ENCODE data around the gene SIGLEC15.

The SIGLEC15 gene

DNA sequence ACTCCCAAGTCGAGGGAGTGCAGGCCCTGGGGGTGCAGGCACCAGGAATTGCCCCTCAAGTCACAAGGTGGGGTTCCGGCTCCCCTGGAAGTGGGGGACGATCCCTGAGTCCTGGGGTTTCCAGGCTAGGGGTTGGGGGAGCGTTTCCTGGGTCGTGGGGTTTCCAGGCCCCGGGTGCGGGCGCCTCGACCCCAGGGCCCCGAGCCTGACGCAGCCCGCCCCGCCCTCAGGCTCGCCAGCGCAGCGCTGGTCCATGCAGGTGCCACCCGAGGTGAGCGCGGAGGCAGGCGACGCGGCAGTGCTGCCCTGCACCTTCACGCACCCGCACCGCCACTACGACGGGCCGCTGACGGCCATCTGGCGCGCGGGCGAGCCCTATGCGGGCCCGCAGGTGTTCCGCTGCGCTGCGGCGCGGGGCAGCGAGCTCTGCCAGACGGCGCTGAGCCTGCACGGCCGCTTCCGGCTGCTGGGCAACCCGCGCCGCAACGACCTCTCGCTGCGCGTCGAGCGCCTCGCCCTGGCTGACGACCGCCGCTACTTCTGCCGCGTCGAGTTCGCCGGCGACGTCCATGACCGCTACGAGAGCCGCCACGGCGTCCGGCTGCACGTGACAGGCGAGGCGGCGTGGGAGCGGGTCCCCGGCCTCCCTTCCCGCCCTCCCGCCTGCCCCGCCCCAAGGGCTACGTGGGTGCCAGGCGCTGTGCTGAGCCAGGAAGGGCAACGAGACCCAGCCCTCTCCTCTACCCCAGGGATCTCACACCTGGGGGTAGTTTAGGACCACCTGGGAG is 12.0 kb downstream of the SIGLEC15 start:
- TF ChIP-seq, protein P1, sequence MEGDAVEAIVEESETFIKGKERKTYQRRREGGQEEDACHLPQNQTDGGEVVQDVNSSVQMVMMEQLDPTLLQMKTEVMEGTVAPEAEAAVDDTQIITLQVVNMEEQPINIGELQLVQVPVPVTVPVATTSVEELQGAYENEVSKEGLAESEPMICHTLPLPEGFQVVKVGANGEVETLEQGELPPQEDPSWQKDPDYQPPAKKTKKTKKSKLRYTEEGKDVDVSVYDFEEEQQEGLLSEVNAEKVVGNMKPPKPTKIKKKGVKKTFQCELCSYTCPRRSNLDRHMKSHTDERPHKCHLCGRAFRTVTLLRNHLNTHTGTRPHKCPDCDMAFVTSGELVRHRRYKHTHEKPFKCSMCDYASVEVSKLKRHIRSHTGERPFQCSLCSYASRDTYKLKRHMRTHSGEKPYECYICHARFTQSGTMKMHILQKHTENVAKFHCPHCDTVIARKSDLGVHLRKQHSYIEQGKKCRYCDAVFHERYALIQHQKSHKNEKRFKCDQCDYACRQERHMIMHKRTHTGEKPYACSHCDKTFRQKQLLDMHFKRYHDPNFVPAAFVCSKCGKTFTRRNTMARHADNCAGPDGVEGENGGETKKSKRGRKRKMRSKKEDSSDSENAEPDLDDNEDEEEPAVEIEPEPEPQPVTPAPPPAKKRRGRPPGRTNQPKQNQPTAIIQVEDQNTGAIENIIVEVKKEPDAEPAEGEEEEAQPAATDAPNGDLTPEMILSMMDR (IDR thresholded peaks at IDR 0.05): no peak

DNA sequence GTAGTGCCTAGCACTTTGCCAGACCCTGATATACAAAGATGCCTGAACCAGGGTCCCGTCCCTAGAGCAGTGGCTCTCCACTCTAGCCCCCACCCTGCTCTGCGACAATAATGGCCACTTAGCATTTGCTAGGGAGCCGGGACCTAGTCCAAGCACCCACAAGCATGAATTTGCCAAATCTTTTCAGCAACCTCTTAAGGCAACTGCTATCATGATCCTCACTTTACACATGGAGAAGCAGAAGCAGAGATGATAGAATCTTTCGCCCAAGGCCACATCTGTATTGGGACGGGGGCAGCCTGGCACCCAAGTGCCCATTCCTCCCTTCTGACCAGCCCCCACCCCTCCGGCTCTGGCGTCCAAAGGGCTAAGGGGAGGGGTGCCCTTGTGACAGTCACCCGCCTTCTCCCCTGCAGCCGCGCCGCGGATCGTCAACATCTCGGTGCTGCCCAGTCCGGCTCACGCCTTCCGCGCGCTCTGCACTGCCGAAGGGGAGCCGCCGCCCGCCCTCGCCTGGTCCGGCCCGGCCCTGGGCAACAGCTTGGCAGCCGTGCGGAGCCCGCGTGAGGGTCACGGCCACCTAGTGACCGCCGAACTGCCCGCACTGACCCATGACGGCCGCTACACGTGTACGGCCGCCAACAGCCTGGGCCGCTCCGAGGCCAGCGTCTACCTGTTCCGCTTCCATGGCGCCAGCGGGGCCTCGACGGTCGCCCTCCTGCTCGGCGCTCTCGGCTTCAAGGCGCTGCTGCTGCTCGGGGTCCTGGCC is 13.0 kb downstream of the SIGLEC15 start:
- TF ChIP-seq, protein P1 (IDR thresholded peaks at IDR 0.05): no peak

DNA sequence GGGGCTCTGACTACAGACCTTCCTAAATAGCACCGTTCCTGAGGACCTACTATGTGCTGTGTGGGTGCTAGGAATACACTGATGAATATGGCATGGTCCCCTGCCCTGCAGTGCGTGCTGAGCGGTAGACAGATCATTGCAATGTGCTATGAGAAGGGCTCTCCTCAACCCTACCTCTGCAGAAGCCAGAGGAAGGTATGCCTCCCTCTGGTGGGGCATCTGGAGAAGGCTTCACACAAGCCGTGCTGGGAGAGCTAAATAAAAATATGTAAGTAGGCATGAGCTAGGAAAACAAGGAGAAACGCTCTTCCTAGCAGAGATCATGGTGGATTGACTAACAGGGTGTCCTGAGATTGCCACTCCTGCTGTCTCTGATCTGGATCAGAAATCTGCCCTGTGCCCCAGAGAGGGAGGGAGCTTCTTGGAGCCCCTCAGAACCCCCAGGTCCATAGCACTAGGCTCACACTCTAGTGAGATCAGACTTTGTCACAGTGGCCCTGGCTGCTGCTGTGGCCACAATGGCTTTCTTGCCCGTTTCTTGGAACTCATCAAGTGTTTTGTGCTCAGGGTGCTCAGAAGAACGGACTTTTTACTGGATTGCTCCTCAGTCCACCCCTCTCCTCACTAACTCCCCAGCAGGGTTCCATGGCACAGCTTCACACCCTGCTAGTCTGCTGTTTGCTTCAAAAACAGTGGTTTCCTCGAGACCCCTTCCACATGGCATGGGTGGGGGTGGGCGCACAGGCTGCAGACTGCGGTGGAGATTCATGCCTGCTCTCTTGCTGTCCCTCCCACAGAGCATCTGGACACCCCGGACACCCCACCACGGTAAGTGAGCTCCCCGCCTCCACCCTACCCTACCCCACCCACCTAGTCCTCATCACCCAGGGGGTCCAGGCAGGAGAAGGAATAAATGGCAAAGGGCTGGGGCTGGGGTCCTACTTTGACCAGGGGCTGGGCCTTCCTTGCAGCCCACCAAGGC is 14.2 kb downstream of the SIGLEC15 start:
- TF ChIP-seq, protein P1 (IDR thresholded peaks at IDR 0.05): peak; percentile 39; the same call in 1 of the 2 replicates

DNA sequence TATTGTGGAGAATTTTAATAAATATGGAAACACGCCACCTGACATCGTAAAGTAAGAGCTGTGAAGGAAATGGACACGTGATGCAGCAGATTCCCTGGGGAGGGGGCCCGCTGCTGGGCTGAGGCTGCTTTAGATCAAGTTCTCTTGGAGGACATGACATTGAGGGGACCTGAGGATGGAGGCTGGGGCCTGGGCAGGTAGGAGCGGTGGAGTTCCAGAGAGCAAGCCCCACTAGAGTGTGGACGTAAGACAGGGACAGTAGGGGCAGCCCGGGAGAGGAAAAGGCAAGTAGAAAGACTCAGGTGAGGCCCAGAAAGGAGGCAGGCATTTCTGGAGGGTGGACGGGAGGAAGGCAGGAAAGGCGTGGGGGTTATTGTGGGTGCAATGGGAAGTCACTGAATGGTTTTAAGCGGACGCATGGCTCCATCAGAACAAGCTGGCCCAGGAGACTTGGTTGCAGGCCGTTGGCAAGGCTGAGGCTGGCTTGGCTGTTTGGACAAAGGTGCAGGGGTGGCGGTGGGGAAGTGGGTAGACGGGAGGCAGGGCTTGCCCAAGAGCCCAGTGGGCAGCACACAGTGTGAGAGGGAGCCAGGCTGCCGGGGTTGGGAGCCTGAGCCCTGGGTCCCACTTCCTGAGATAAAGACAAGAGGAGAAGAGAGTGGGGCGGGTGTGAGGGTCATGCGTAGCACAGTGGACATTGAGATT is 15.7 kb downstream of the SIGLEC15 start:
- TF ChIP-seq, protein P1 (IDR thresholded peaks at IDR 0.05): no peak

DNA sequence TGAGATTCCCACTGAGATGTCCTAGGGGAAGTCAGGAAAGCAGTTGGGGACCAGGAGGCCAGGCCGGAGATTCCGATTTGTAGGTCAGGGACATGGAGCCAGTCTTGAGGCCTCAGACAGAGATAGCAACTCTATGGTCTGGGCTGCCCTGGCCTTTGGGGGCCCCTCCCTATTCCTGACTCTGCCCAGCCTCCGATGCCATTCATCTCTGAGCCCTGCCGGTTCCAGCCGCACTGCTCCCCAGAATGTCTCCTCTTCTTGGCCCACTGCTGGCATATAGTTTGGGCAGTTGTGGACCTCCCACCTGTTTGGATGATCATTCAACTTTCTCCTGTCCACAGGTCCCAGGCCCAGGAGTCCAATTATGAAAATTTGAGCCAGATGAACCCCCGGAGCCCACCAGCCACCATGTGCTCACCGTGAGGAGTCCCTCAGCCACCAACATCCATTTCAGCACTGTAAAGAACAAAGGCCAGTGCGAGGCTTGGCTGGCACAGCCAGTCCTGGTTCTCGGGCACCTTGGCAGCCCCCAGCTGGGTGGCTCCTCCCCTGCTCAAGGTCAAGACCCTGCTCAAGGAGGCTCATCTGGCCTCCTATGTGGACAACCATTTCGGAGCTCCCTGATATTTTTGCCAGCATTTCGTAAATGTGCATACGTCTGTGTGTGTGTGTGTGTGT is 16.4 kb downstream of the SIGLEC15 start:
- TF ChIP-seq, protein P1 (IDR thresholded peaks at IDR 0.05): no peak

DNA sequence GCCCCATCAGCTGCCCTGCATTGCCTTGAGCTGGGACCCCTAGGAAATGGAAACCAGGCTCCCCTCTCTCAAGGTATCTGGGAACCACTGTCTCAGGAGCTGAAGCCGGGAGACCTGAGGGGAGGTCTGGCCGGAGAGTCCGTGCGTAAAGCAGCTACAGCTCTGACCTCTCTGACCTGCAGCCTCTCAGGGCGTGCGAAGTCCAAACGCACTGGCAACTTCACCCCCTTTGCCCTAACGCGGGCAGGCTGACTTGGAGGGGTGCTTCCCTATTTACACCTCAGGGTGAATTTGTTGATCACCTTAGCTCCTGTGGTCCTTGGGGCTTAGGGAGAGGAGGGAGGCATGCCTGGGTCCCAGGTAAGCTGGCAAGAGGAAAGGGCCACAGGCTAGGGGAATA is 17.5 kb downstream of the SIGLEC15 start:
- TF ChIP-seq, protein P1 (IDR thresholded peaks at IDR 0.05): no peak

All from LNCAP (cell line).